ENCODE measurements around the gene CRACR2B. TPM values are rescaled to one million over a fixed set of nuclear protein-coding genes. Genes with fewer than 3 reads are reported as not detected.

The CRACR2B gene
- total RNA-seq, 4 donors from 2014 or later = 3.3 to 4.5 (median 4.0) TPM

GRCh38 chr11:860234-861104, 32.8 kb downstream of the CRACR2B start:
- no peak for TF ChIP-seq CTCF (IDR thresholded peaks at IDR 0.05 in 4 of 5, conservative IDR thresholded peaks at IDR 0.05 in 1 of 5)
- TF ChIP-seq POLR2A (IDR thresholded peaks at IDR 0.05) = no peak
- Histone ChIP-seq H3K27me3 (no peaks in the 10 kb centered on the region), H3K36me3 (peaks cover 0 to 8% of the 10 kb centered on the region in 2 donors), H3K9me3 (no peaks in the 10 kb centered on the region), H3K4me3 (no peak overlapping the region), H3K27ac (no peak overlapping the region), H3K4me1 (peaks cover 0 to 5% of the 10 kb centered on the region in 2 donors)
- in situ Hi-C loops (cut with MboI; ENCODE audit: low sequenced_read_pairs in 4 of 4) (no loop called here), intact Hi-C loops (cut with DNase I; ENCODE audit: low total_unique reads) (no loop called here)
- ATAC-seq (no peak), DNase-seq (no peak)

- peaks cover 0 to 8% of the 10 kb centered on the region in 2 donors for H3K36me3 ChIP-seq
- no peak overlapping the region for H3K27ac ChIP-seq
- TF ChIP-seq CTCF (IDR thresholded peaks at IDR 0.05 in 4 of 5, conservative IDR thresholded peaks at IDR 0.05 in 1 of 5) (no peak), POLR2A (IDR thresholded peaks at IDR 0.05) (no peak)
- intact Hi-C loops (cut with DNase I; ENCODE audit: low total_unique reads) (no loop called here), in situ Hi-C loops (cut with MboI; ENCODE audit: low sequenced_read_pairs in 4 of 4) (no loop called here)
- H3K4me1 ChIP-seq = peaks cover 0 to 5% of the 10 kb centered on the region in 2 donors
- ATAC-seq = no peak
- H3K9me3 ChIP-seq = no peaks in the 10 kb centered on the region
- H3K4me3 ChIP-seq = no peak overlapping the region
- no peaks in the 10 kb centered on the region for H3K27me3 ChIP-seq
- DNase-seq = no peak
Measured at GRCh38 chr11:861105-861479, 33.4 kb downstream of the CRACR2B start.

- H3K36me3 ChIP-seq = peaks cover 0 to 8% of the 10 kb centered on the region in 2 donors
- DNase-seq = no peak
- no peak for TF ChIP-seq POLR2A (IDR thresholded peaks at IDR 0.05)
- no peak for TF ChIP-seq CTCF (IDR thresholded peaks at IDR 0.05 in 4 of 5, conservative IDR thresholded peaks at IDR 0.05 in 1 of 5)
- no peak overlapping the region for H3K27ac ChIP-seq
- no peak for ATAC-seq
- H3K4me3 ChIP-seq = no peak overlapping the region
- no peaks in the 10 kb centered on the region for H3K27me3 ChIP-seq
- in situ Hi-C loops (cut with MboI; ENCODE audit: low sequenced_read_pairs in 4 of 4) = no loop called here
- intact Hi-C loops (cut with DNase I; ENCODE audit: low total_unique reads) = no loop called here
- no peaks in the 10 kb centered on the region for H3K9me3 ChIP-seq
- H3K4me1 ChIP-seq = peaks cover 0 to 5% of the 10 kb centered on the region in 2 donors
Measured at GRCh38 chr11:862081-862661, 34.5 kb downstream of the CRACR2B start.

GRCh38 chr11:862696-863022, 34.9 kb downstream of the CRACR2B start:
- no peak overlapping the region for H3K4me3 ChIP-seq
- no peaks in the 10 kb centered on the region for H3K27me3 ChIP-seq
- H3K27ac ChIP-seq = no peak overlapping the region
- in situ Hi-C loops (cut with MboI; ENCODE audit: low sequenced_read_pairs in 4 of 4) = no loop called here
- H3K36me3 ChIP-seq = peaks cover 0 to 8% of the 10 kb centered on the region in 2 donors
- no peaks in the 10 kb centered on the region for H3K9me3 ChIP-seq
- no peak for ATAC-seq
- intact Hi-C loops (cut with DNase I; ENCODE audit: low total_unique reads) = no loop called here
- H3K4me1 ChIP-seq = peaks cover 0 to 5% of the 10 kb centered on the region in 2 donors
- DNase-seq = no peak
- TF ChIP-seq CTCF (IDR thresholded peaks at IDR 0.05 in 4 of 5, conservative IDR thresholded peaks at IDR 0.05 in 1 of 5) = no peak
- no peak for TF ChIP-seq POLR2A (IDR thresholded peaks at IDR 0.05)
